ENCODE results near the gene KRT5. TPM values are rescaled to one million over a fixed set of nuclear protein-coding genes. Genes with fewer than 3 reads are reported as not detected.

The KRT5 gene
- total RNA-seq, 2 donors from 2014 or later, result 0.52 to 2.0 TPM

DNA sequence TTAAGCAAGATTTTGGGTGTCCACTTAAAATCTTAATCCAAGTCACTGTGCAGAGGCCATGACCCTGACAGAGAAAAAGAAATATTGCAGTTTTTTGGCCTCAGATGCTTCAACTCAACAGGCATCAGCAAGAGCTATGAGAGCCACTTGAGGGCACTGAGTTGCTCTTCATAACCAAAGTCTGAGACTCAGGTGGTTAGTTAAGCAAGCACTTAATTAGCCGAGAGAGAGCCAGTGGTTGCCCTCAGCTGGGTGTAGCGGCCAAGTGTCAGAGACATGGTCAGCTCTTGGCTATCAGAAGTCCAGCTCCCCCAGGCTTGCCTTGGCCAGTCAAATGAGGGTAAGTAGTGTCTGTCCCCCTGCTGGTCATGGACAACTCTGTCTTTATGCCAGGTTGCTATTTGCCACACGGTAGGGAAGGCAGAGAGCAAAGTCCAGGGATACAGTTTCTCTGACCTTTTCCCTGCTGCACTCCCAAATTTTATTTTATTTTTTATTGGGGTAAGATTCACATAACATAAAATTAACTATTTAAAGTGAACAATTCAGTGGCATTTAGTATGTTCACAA, 41.8 kb upstream of the KRT5 start:
- H3K9me3 ChIP-seq, result no peaks in the 10 kb centered on the region
- intact Hi-C loops (cut with DNase I), result no loop called here
- H3K36me3 ChIP-seq (replicated peaks in 1 of 2; ENCODE audit: insufficient read depth in 1 of 2, low read depth in 2 of 2), result no peaks in the 10 kb centered on the region
- no peak for TF ChIP-seq POLR2A (IDR thresholded peaks at IDR 0.05)
- TF ChIP-seq, protein P1, sequence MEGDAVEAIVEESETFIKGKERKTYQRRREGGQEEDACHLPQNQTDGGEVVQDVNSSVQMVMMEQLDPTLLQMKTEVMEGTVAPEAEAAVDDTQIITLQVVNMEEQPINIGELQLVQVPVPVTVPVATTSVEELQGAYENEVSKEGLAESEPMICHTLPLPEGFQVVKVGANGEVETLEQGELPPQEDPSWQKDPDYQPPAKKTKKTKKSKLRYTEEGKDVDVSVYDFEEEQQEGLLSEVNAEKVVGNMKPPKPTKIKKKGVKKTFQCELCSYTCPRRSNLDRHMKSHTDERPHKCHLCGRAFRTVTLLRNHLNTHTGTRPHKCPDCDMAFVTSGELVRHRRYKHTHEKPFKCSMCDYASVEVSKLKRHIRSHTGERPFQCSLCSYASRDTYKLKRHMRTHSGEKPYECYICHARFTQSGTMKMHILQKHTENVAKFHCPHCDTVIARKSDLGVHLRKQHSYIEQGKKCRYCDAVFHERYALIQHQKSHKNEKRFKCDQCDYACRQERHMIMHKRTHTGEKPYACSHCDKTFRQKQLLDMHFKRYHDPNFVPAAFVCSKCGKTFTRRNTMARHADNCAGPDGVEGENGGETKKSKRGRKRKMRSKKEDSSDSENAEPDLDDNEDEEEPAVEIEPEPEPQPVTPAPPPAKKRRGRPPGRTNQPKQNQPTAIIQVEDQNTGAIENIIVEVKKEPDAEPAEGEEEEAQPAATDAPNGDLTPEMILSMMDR (IDR thresholded peaks at IDR 0.05), result peak in 2 of 7 experiments; percentile 23
- 54 to 66% methylated on average over 3 of the region's 3 CpGs for WGBS, 2 donors
- ATAC-seq (no peak), DNase-seq (no peak)
- no peak overlapping the region for H3K27ac ChIP-seq
- H3K4me1 ChIP-seq, result no peaks in the 10 kb centered on the region
- H3K4me3 ChIP-seq, result no peak overlapping the region
- no peaks in the 10 kb centered on the region for H3K27me3 ChIP-seq

DNA sequence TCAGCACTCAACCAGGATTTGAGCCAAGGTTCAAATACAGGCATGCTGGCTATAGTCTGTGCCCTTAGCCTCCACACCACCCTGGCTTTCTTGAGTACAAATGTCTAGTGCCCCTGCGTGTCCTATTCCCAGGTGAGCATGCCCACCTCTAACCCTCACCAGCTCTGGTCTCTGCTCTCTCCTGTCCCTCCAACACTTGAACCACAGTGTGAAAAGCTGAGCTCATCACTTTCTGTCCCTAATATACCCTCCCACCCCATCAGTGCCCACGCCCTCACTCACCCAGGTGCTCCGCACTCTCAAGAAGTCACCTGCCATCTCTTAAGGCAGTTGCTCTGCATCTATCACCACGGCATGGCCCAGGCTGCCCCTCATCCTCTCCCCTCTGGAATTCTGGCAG, 39.8 kb upstream of the KRT5 start:
- no peak for DNase-seq
- H3K27ac ChIP-seq, result no peak overlapping the region
- no peaks in the 10 kb centered on the region for H3K36me3 ChIP-seq (replicated peaks in 1 of 2; ENCODE audit: insufficient read depth in 1 of 2, low read depth in 2 of 2)
- no peaks in the 10 kb centered on the region for H3K9me3 ChIP-seq
- H3K4me1 ChIP-seq, result no peaks in the 10 kb centered on the region
- 78 to 81% methylated on average over 4 of the region's 4 CpGs for WGBS, 2 donors
- H3K4me3 ChIP-seq, result no peak overlapping the region
- TF ChIP-seq, protein P1 (IDR thresholded peaks at IDR 0.05), result no peak
- TF ChIP-seq POLR2A (IDR thresholded peaks at IDR 0.05), result no peak
- no peaks in the 10 kb centered on the region for H3K27me3 ChIP-seq
- intact Hi-C loops (cut with DNase I), result no loop called here
- ATAC-seq, result no peak

DNA sequence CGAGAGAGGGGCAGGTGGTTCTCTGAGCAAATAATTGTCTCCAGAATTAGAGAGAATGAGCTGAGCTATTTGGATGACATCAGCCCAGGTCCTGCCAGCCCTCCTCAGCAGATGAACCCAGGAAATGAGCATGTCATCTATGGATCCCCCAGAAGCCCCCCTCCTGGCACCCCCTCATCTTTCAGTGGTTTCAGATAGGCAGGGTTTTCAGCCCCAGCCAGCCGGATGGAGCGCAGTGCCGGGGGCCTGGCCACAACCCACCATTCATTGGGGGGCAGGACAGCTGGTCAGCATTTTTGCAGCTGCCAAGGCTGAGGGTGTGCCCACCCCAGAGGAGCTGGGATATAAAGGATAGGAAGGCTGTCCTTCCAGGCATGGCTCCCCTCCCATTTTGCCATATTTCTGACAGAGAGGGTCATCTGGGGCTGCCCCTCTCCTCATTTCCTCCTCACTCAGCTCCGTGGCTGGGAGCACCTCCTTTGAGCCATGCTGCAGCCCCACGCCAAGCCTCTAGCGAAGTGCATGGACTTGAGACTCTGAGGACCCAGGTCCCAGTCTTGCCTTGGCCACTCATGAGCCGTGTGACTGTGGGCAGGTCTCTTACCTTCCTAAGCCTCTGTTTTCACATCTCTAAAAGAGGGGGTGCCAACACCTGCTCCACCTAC, 38.7 kb upstream of the KRT5 start:
- Histone ChIP-seq H3K4me3 (no peak overlapping the region), H3K27ac (no peak overlapping the region), H3K36me3 (replicated peaks in 1 of 2; ENCODE audit: insufficient read depth in 1 of 2, low read depth in 2 of 2) (no peaks in the 10 kb centered on the region), H3K4me1 (no peaks in the 10 kb centered on the region), H3K9me3 (no peaks in the 10 kb centered on the region), H3K27me3 (no peaks in the 10 kb centered on the region)
- intact Hi-C loops (cut with DNase I), result no loop called here
- DNase-seq (no peak), ATAC-seq (no peak)
- TF ChIP-seq, protein P1 (IDR thresholded peaks at IDR 0.05), result no peak
- TF ChIP-seq POLR2A (IDR thresholded peaks at IDR 0.05), result no peak
- WGBS, 2 donors, result 35 to 71% methylated on average over 4 to 8 of the region's 8 CpGs

DNA sequence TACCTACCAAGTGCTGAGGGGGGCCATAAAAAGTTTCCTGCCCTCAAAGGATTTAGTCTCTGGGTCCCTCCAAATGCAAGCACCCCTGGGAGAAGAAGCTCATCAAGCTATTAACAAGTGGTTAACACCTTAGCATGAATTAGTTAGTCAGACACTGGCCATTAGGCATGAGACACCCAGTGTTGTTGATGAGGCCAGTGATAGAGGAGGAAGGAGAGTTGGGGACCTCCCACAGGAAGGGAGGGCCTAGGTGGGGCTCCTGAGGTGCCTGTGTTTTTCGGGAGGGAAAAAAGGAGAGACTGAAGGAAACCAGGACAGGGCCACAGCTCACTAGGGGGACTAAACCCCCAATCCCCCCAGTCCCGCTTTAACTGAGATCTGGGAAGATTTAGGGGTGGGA, 37.3 kb upstream of the KRT5 start:
- no peak overlapping the region for H3K27ac ChIP-seq
- no peaks in the 10 kb centered on the region for H3K9me3 ChIP-seq
- no peak for ATAC-seq
- intact Hi-C loops (cut with DNase I), result no loop called here
- no peak overlapping the region for H3K4me3 ChIP-seq
- TF ChIP-seq, protein P1 (IDR thresholded peaks at IDR 0.05), result no peak
- no peak for TF ChIP-seq POLR2A (IDR thresholded peaks at IDR 0.05)
- WGBS, 2 donors, result 60 to 65% methylated on average over 2 of the region's 2 CpGs
- DNase-seq, result no peak
- no peaks in the 10 kb centered on the region for H3K36me3 ChIP-seq (replicated peaks in 1 of 2; ENCODE audit: insufficient read depth in 1 of 2, low read depth in 2 of 2)
- H3K27me3 ChIP-seq, result no peaks in the 10 kb centered on the region
- no peaks in the 10 kb centered on the region for H3K4me1 ChIP-seq

DNA sequence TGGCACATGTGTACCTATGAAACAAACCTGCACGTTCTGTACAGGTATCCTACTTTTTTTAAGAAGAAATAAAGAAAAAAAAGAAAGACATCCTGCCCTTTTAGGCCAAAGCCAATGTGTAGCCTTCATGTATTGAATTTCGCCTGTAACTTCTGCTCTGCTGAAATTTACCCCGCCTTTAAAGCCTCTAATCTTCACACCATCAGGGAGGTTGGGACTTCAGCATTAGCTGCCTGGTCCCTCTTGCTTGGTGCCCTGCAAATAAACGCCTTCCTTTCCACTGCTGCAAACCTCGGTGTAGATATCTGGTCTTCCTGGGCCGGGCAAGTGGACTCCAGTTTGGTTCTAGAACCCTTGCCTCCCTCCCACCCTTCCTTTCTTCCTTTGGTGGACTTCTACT, 35.4 kb upstream of the KRT5 start:
- no peak for DNase-seq
- Histone ChIP-seq H3K9me3 (no peaks in the 10 kb centered on the region), H3K4me3 (no peak overlapping the region), H3K36me3 (replicated peaks in 1 of 2; ENCODE audit: insufficient read depth in 1 of 2, low read depth in 2 of 2) (no peaks in the 10 kb centered on the region), H3K27ac (no peak overlapping the region), H3K27me3 (no peaks in the 10 kb centered on the region), H3K4me1 (no peaks in the 10 kb centered on the region)
- no peak for ATAC-seq
- intact Hi-C loops (cut with DNase I), result no loop called here
- no peak for TF ChIP-seq POLR2A (IDR thresholded peaks at IDR 0.05)
- TF ChIP-seq, protein P1 (IDR thresholded peaks at IDR 0.05), result no peak
- WGBS, 2 donors, result 55 to 56% methylated on average over 6 of the region's 6 CpGs

Measured in body of pancreas (tissue), 4 donors.